ENCODE measurements around the gene ZNF146.
"Not testable (repeated sequence)": the region's sequence is repeated elsewhere in the genome, so short reads cannot be mapped to it uniquely, and the experiment has no call there.

Gene ZNF146

GRCh38 chr19:36236304-36236945 is 21.5 kb downstream of the ZNF146 start:
- DNase-seq, result no peak

- no peak for DNase-seq
Measured at GRCh38 chr19:36236946-36237310, 22.0 kb downstream of the ZNF146 start.

- DNase-seq, result no peak
Measured at GRCh38 chr19:36244066-36244465, 29.2 kb downstream of the ZNF146 start.

GRCh38 chr19:36245210-36246005 is 30.5 kb downstream of the ZNF146 start:
- no peak for DNase-seq

- DNase-seq, result no peak
Measured at GRCh38 chr19:36246006-36246481, 31.1 kb downstream of the ZNF146 start.

GRCh38 chr19:36252047-36252446 is 37.1 kb downstream of the ZNF146 start:
- no peak for DNase-seq

GRCh38 chr19:36254848-36255247 is 39.9 kb downstream of the ZNF146 start:
- no peak for DNase-seq

GRCh38 chr19:36255316-36255715 is 40.4 kb downstream of the ZNF146 start:
- DNase-seq, result no peak

- no peak for DNase-seq
Measured at GRCh38 chr19:36256064-36256463, 41.2 kb downstream of the ZNF146 start.

GRCh38 chr19:36256853-36257519 is 42.1 kb downstream of the ZNF146 start:
- DNase-seq, result no peak

- no peak for DNase-seq
Measured at GRCh38 chr19:36257520-36257876, 42.6 kb downstream of the ZNF146 start.

GRCh38 chr19:36258028-36258875 is 43.3 kb downstream of the ZNF146 start:
- no peak for DNase-seq

- DNase-seq, result no peak
Measured at GRCh38 chr19:36259211-36259610, 44.3 kb downstream of the ZNF146 start.

- no peak for DNase-seq
Measured at GRCh38 chr19:36265064-36265463, 50.2 kb downstream of the ZNF146 start.

- no peak for DNase-seq
Measured at GRCh38 chr19:36265856-36266374, 51.0 kb downstream of the ZNF146 start.

- no peak for DNase-seq
Measured at GRCh38 chr19:36266375-36266961, 51.6 kb downstream of the ZNF146 start.

- no peak for DNase-seq
Measured at GRCh38 chr19:36267061-36267845, 52.3 kb downstream of the ZNF146 start.

- DNase-seq, result not testable (repeated sequence)
Measured at GRCh38 chr19:36268081-36268480, 53.2 kb downstream of the ZNF146 start.

- not testable (repeated sequence) for DNase-seq
Measured at GRCh38 chr19:36268591-36268990, 53.7 kb downstream of the ZNF146 start.

- DNase-seq, result not testable (repeated sequence)
Measured at GRCh38 chr19:36269295-36269694, 54.4 kb downstream of the ZNF146 start.

Measured in activated CD4-positive, alpha-beta T cell treated with anti-CD3 and anti-CD28 coated beads, Interleukin-2, amount 50 U/mL, for 16 hours (primary cell).